ENCODE results near the gene DCX.

GRCh38 chrX:111411557-111411956 is 435 bp downstream of the DCX start:
- TF ChIP-seq, protein P1, sequence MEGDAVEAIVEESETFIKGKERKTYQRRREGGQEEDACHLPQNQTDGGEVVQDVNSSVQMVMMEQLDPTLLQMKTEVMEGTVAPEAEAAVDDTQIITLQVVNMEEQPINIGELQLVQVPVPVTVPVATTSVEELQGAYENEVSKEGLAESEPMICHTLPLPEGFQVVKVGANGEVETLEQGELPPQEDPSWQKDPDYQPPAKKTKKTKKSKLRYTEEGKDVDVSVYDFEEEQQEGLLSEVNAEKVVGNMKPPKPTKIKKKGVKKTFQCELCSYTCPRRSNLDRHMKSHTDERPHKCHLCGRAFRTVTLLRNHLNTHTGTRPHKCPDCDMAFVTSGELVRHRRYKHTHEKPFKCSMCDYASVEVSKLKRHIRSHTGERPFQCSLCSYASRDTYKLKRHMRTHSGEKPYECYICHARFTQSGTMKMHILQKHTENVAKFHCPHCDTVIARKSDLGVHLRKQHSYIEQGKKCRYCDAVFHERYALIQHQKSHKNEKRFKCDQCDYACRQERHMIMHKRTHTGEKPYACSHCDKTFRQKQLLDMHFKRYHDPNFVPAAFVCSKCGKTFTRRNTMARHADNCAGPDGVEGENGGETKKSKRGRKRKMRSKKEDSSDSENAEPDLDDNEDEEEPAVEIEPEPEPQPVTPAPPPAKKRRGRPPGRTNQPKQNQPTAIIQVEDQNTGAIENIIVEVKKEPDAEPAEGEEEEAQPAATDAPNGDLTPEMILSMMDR (IDR thresholded peaks at IDR 0.05; ENCODE audit: insufficient read depth, low read length, poor library complexity, severe bottlenecking): no peak
- no peak for TF ChIP-seq EZH2phosphoT487 (conservative IDR thresholded peaks at IDR 0.05; ENCODE audit: low read length)
